Ecto neural progenitor cell (in vitro differentiated cells): Measurements from ENCODE around the gene RASL10A.
A peak's percentile ranks its signal among the peaks of the same experiment; 100 is the strongest.
"Not testable (repeated sequence)": the region's sequence is repeated elsewhere in the genome, so short reads cannot be mapped to it uniquely, and the experiment has no call there.

ENCODE experiments used
- DNase-seq: peaks from one replicate; pipeline ENCODE4 v3.0.0-alpha.2; 2018; ENCODE audit warnings: low spot score

The RASL10A gene, protein sequence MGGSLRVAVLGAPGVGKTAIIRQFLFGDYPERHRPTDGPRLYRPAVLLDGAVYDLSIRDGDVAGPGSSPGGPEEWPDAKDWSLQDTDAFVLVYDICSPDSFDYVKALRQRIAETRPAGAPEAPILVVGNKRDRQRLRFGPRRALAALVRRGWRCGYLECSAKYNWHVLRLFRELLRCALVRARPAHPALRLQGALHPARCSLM

DNA sequence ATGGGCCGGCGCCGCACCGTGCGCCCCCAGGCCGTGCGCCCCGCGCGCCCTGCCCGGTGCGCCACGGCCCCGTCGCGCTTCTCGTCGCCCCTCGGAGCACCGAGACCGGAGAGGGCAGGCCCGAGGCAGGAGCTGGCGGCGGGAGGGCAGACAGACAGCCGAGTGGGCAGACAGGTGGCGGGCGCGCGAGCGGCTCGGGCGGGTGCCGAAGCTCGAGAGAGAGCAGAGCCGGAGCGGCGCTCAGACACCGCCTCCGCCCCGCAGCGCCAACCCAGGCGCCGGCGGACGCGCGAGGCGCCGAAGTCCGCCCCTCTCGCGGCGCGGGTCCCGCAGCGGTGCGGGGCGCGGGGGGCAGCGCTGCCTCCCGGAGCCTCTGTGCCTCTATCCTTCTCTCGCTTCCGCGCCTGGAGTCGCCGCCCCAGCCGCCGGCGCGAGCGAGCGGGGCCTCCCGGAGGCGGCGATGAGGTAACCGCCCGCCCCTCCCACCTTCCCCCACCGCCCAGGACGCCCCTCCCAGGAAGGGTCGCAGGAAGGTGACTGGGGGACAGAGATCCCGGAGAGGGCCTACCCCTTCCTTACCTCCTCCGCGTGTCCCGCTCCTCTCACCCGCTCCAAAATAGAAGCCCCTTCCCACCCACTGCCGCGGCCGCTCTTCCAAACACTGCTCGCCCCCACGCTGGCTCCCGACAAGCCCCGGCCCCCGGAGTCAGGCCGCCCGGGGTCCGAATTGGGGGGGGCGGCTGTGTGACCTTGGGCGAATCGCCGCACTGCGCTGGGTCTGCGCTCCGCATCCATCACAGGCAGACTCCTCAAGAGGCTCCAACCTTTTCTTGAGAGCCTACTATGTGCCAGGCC, at the start of gene RASL10A:
Gene RASL10A, minus strand, starts transcription at position 412 of the 855 bp plus-strand sequence. CDS start 451 bp downstream, outside the sequence.
- peak; percentile 68 for DNase-seq

DNA sequence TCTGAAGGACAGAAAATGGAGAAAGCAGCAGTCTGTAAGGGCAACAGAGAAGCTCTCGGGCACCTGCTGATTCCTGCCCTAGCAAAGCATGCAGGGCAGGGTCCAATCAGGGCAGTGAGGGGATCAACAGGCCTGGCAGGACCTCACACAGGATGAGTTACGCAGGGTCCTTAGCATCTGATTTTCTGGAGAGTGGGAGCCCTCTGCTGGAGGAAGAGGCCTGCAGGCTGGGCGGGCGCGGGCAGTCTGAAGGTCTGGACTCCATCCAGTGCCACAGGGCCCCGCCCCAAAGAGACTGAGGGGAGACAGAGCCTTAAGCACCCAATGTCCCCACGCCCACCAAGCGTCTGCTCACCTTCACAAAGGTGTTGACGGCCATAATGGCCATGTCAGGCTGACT, 44.0 kb upstream of the RASL10A start:
- peak; percentile 71 for DNase-seq

DNA sequence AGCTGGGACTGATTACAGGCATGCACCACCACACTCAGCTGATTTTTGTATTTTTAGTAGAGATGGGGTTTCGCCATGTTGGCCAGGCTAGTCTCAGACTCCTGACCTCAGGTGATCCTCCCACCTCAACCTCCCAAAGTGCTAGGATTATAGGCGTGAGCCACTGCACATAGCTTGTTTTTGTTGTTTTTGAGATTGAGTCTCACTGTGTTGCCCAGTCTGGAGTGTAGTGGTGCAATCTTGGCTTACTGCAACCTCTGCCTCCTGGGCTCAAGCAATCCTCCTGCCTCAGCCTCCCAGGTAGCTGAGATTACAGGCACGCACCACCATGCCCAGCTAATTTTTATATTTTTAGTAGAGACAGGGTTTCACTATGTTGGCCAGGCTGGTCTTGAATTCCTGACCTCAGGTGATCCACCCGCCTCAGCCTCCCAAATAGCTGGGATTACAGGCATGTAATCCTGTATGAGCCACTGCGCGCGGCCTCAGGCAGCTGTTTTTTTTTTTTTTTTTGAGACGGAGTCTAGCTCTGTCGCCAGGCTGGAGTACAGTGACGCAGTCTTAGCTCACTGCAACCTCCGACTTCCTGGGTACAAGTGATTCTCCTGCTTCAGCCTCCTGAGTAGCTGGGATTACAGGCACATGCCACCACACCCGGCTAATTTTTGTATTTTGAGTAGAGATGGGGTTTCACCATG, 41.8 kb upstream of the RASL10A start:
- DNase-seq: not testable (repeated sequence)

DNA sequence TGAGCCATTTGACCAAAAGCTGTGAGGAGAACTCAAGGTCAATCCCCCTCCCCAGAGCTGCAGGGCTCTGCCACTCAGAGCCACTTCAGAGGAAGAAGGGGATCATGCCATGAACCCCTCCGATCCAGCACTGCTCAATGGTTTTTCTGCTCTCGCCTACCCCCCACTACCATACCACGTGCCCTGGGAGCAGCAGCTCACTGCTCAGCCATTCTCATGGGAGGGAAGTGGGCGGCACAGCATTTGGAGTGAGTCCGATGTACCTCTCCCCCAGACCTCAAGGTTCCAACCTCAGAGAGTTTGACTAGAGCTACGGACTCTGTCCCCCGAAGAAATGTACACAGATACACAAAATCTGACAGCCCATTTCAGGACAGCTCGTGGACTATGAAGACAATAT, 38.4 kb upstream of the RASL10A start:
- DNase-seq: no peak

DNA sequence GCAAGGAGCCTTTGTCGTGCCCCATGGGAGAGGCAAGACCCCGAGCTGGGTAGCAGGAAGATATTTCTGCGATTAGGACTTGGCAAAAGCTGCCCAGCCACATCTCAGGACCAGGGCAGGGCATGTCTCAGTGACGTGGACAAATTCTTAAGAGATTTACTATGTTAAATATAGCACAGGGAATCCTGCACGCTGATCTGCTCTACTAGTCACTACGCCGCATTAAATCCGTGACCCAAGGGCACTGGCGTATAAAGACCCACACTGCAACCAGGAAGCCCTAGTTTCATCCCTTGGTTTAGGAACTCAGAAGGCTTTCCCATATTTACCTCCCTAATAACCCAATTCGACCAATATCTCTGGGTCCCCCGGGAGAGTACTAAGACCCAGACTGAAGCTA, 37.8 kb upstream of the RASL10A start:
- DNase-seq: no peak

DNA sequence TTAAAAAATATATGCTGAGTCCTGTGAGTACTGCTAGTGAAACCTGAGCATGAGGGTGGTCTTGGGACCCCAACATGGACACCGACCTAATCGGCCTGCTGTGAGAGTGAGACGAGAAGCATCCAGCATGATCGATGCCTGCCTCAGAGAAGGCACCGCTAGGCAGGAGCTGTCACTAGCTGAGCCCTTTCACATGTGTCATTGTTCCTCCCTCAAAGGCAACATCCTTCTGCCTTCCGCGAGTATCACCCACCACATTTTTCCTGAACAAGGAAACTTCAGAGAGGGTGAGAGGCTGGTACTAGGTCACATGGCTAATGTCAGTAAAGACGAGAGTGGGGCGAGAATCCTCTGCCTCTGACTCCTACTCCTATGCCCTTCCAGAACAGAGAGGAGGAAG, 37.3 kb upstream of the RASL10A start:
- no peak for DNase-seq

DNA sequence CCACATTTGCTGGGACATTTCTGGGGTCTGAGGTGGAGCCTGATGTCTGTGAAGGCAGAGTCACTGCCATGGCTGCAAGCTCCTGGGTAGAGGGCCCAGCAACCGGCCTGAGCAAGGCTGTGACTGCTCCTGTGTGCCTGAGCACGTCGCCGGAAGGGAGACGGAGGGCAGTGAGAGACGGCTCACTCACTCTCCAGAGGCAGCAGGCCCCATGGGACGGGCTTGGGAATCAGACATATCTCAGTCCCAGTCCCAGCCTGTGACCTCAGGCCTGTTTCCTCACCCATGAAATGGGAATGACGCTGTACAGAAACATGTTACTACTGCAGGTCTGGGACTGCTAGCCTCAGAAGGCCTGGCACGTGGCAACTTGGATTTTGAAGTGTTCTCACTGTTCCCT, 36.4 kb upstream of the RASL10A start:
- no peak for DNase-seq

DNA sequence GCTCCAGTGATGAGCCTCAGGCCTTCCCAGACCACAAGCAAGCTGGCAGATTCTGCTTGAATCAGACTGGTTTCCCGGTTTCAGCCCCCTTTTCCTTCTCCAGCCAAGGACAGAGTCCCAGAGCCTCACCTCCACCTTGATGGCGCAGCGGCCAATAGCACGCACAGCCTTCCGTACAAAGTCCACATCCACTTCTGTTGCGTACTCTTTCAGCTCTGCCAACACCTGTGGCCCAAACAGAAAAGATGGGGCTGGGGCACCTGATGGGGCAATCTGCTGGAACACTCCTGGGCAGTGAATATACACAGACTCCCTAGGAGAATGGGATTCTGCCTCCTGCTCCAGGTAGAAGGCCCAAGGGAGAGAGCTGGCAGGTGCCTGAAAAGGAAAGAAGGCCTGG, 35.5 kb upstream of the RASL10A start:
- no peak for DNase-seq

DNA sequence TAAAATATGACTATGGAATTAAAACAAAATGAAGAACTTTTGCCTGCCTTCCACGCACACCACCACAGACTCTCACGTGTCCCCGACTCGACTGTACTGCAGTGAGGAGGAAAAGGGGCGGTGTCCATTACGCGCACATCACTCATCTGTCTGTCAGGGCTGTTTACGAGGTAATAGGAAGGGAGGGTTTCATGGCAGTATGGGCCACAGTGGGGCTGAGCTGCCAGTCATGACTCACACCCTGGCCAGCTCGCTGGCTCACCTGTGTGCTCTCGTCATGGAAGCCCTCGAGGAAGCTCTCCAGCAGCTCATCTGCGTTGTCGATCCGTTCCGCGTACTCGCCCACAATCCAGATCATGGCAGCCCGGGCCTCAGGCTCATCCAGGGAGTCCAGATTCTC, 33.5 kb upstream of the RASL10A start:
- DNase-seq: no peak

DNA sequence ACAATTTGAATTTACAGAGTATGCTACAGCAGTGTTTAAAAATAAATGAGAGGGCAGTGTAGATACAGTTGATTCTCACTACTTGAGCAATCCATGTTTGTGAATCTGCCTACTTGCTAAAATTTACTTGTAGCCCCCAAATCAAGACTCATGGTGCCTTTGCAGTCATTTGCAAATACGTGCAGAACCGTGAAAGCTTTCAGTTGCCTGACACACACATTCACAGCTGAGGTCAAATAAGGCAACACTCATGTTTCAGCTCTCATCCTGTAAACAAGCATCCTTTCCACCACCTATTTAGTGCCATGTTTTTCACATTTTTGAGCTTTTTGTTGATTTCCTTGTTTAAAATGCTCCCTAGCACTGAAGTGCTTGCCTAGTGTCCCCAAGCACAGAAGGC, 32.5 kb upstream of the RASL10A start:
- no peak for DNase-seq

DNA sequence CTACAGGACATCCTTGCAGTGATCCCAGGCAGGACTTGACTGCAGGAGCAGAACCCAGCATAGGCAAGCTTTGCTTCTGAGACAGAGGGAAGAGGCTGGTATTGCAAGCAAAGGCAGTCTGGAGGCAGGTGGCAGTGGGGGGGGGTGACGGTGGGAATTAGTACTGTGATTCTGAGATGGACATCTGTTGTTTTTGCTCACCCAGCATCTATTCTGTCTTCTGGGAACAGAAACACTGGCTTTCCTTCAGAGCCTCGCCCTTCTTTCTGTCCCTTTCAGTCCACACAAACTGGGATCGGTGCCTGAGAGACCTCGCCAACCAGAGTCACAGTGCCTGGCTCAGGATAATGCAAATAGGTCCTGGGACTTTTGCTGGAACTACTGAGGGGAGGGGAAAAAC, 31.2 kb upstream of the RASL10A start:
- no peak for DNase-seq

DNA sequence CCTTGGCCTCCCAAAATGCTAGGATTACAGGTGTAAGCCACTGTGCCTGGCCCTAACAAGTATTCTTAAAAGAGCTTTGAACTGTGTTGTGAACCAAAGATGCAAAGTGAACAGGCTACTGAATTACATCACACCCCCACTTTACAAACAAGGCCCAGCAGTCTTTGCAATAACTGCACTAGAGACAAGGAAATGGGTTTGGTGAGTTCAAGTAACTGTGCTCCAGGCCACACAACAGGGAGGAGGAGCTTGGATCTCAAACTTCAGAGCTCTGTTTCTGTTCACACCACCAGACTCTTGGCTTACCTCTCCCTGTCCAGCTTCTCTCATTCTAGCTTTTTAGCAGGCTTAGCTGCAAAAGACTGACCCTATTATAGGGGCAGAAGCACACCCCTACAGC, 30.4 kb upstream of the RASL10A start:
- DNase-seq: no peak

DNA sequence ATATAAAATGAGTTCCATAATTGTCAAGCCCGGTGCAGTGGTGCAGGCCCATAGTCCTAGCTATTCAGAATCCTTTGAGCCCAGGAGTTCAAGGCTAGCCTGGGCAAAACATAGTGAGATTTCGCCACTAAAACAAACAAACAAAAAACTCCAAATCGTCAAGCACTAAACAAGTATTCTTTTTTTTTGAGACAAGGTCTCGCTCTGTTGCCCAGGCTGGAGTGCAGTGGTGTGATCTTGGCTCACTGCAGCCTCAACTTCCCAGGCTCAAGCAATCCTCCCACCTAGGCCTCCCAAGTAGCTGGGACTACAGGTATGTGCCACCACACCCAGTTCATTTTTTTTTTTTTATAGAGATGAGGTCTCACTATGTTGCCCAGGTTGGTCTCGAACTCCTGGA, 29.4 kb upstream of the RASL10A start:
- DNase-seq: not testable (repeated sequence)

DNA sequence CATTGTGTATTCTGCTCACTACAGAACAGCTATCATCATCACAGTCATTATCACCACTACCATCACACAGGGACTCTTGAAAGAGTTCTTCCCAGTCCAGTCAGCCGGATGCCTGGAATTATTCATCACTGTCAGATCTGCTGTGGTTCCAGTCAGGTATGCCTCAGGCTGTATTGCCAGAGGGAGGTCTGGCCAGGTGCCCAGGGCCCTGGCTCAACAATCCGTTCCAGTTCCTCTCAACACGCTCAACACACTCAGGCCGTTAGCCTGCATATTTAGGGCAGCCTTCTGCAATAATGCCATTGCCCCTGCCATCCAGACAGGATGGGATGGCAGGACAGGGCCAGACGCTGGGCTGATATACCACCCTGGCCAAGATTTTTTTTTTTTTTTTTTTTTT, 28.6 kb upstream of the RASL10A start:
- no peak for DNase-seq

DNA sequence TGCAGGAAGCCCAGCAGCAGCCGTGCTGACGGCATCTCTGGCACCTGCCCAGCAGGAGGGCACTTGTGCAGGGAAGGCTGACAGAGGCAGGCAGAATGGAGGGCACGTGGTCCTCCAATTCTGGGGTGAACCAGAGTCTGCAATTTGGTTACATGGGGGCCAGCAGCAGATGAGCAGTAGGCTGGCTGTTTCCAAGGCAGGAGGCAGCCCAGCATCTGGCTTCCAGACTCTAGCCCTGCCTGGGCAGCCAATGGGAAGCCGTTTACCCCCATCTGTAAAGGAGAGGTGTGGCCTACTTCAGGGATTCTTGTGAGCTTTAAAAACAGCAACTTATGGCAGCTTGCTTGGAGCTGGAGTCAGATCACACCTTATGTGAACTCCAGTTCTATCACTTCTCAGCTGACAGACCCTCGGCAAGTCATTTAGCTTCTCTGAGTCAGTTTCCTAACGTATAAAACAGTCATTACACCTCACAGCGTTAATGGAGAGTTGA, 27.9 kb upstream of the RASL10A start:
- DNase-seq: no peak

DNA sequence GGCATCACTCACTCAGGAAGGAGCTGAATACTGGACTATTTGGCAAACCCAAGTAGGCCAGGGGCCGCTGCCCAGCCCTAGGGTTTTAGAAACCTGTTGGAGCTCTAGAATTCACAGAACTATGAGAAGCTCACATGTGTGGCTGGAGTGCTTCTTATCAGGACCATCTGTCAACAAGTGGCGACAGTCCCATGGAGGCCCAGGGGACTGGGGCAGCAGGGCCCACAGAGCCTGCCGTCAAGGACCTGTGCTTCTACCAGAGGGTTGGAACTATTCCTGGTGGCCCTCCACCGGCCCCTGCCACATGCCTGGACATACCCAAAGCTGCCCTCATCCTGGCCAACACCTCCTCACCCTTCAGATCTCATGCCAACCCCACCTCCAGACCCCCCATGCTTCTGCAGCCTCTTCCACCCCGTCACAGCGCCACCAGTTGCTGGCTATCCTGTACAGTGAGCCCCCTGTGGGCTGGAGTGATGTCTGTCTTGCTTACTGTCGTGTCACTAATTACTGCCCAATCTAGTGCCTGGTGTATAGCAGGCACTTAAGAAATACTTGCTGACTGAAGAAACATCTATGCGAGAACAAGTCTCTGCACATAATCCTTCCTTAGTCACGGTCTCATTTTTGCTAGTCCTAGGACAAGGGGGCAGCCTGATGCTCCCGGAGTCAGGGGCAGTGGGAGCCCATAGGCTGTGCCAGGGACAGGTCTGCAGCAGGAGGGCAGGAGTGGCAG, 27.2 kb upstream of the RASL10A start:
- DNase-seq: no peak

DNA sequence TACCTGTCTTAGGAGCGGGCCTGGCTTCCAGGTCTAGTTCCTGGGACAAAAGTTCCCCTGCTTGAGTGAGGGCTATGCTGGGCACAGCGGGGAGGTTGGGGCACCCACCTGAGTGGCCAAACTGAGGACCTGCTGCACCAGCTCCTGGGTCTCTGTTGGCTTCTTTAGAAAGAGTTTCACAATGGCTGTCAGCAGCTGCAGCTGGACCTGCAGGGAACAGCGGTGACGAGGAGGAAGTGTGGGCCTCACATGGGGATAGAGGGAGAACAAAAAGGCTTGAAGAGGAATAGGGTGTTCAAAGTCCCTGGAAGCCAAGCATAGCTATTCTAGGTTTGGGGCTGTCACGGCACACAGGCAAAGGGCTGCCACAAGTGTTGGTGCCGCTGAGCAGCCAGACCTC, 26.7 kb upstream of the RASL10A start:
- DNase-seq: no peak

DNA sequence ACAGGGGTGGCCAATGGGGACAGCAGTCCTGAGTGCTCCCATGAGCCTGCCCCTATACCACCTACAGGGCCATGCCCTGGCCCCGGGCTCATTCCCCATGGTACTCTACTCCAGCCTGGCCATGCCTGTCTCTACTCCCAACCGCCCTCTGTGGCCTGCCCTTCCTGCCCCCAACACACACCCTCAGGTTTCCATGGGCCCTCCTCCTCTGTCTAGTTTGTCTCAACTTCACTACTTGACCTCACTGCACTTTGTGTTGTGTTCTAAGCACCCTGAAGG, 26.3 kb upstream of the RASL10A start:
- DNase-seq: no peak

DNA sequence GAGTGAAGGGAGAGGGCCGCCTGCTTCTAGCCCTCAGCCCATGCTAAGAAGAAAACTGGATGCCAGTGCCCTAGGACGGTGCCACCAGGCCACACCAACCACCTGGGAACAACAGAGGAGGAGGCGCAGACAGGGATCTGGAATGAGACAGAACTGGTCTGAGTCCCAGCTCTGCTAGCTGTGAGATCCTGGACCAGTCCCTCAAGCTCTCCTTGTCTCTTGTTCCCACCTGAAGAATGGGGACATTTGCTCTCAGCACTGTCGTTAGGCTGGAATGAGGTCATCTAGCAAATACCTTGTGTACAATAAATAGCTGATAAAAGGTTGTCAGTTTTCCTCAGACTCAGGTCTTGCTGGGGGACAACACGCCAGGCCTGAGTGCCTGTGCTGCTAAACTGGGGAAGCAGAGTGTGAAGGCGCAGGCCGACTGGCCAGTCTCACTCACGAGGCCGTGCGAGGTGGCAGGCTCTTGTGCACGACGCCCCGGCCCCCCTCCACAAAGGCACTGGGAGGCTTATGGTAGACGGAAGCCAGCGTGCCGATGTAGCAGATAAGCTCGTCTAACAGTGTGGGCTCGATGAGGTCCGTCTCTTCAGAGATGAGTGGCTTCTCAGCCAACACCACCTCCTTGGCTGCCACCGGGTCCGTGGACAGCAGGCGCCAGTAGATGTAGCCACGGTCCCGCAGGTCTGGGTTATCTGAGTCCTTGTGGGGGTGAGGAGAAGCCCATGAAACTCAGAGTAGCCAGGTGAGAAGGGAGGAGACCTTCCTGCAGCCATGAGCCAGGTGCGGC, 25.8 kb upstream of the RASL10A start:
- DNase-seq: no peak

DNA sequence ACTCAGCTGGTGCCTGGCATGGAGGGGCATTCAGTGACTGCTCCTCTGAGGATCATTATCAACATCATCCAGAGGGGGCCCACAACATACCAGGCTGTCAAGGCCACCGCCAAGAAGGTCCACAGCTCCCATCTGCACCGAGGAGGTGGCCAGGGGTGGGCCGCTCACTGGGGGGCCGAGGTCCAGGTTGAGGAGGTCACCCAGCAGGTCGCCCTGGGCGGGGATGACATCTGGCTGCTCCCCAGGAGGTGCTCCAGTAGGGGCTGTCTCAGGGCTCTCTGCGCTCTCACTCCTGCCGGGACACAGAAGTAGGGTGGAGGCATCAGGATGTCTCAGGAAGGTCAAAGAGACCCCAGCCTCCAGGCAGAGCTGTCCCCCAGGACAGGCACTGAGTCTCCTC, 25.1 kb upstream of the RASL10A start:
- no peak for DNase-seq

DNA sequence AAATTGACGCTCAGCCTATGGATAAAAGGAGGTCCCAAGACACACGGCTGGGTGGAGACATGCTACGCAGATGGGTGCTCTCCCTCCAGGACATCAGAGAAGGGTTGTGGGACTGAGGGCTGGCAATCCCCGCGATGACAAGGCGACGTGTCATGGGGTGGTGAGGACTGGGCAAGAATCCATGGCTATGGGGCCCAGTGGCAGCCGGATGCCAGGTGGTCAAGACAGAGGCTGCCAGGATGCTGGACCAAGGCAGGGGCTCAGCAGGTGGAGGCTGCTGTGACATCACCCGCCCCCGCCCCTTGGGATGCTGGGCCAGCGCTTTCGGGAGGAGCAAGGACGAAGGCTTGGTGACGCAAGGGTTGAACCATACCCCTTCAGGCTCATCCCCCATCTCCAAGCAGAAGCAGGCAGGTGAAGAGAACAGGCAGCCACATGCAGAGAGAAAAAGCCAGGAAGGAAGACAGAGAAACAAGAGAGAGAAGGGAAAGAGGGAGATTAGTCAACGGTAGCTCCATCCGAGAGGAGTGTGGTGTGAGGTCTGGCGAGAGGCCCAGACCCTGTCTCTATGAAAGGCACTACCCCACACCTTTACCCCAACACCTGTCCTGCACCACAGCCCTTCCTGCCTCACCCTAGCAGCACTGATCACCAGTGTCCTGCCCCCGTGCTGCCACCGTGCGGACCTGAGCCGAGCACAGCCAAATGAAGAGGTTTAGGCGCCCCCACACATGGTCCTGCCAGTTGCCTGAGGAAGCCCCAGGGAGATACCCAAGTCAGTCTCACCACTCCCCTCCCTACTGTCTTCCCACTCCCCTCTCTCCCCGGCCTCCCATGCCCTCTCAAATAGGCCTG, 24.1 kb upstream of the RASL10A start:
- no peak for DNase-seq
